PC-9 (cell line): Measurements from ENCODE around the gene DVL1. TPM values are rescaled to one million over a fixed set of nuclear protein-coding genes. Genes with fewer than 3 reads are reported as not detected.

Experiments
- Bru-seq: library from RNA; stranded (reverse); fragments of 400-500 nt; gene quantifications from one replicate; lab custom pipeline; 2021; lab: Mats Ljungman, UMichigan
- BruChase-seq, 2 experiments: library from RNA; stranded (reverse); fragments of 400-500 nt; gene quantifications; one replicate each; lab custom pipeline; 2021; lab: Mats Ljungman, UMichigan
- BruUV-seq: library from RNA; stranded (reverse); fragments of 400-500 nt; replicated peaks from 2 replicates; lab custom pipeline; 2021; lab: Mats Ljungman, UMichigan
- CTCF ChIA-PET: fragments of 300-600 bp; sonication (Branson Sonifier 250); formaldehyde crosslinking; loops from one replicate; lab custom pipeline; 2022; ENCODE audit warnings: antibody characterized with exemption; lab: Charles Lee
- POLR2A ChIA-PET: fragments of 300-600 bp; sonication (Branson Sonifier 250); formaldehyde crosslinking; loops from one replicate; lab custom pipeline; 2022; ENCODE audit warnings: antibody characterized with exemption; ENCODE audit not compliant: unreplicated experiment; lab: Charles Lee
- DNase-seq, 2 experiments: peaks; one replicate each; pipeline versions ENCODE4 v3.0.0 to v3.0.0-alpha.2; 2015 to 2022; ENCODE audit warnings: mixed read lengths in 1 of 2
- H2AFZ ChIP-seq: fragments of 200-600 bp; sonication (generic); 2 replicates; pipeline ENCODE4 v1.8.1; 2017; ENCODE audit warnings: antibody characterized with exemption
- H3F3A ChIP-seq: fragments of 200-600 bp; sonication (generic); 2 replicates; pipeline ENCODE4 v1.8.1; 2017; ENCODE audit warnings: antibody characterized with exemption, mild to moderate bottlenecking, low read depth; ENCODE audit not compliant: insufficient read depth
- H3K27ac ChIP-seq: fragments of 200-600 bp; sonication (generic); 2 replicates; pipeline ENCODE4 v1.6.1; 2016; ENCODE audit warnings: mixed run types
- H3K27me3 ChIP-seq: fragments of 200-600 bp; sonication (generic); 2 replicates; pipeline ENCODE4 v1.6.1; 2016; ENCODE audit warnings: low read depth, mixed run types; ENCODE audit not compliant: insufficient read depth
- H3K36me3 ChIP-seq: fragments of 200-600 bp; sonication (generic); 2 replicates; pipeline ENCODE4 v1.6.1; 2016; ENCODE audit warnings: low read depth, mixed run types
- H3K4me1 ChIP-seq: fragments of 200-600 bp; sonication (generic); replicated peaks from 2 replicates; pipeline ENCODE4 v1.6.1; 2016; ENCODE audit warnings: mixed run types; ENCODE audit not compliant: insufficient read depth
- H3K4me2 ChIP-seq: fragments of 200-600 bp; sonication (generic); 2 replicates; pipeline ENCODE4 v1.6.1; 2017; ENCODE audit warnings: mixed run types
- H3K4me3 ChIP-seq: fragments of 200-600 bp; sonication (generic); 2 replicates; pipeline ENCODE4 v1.6.1; 2016; ENCODE audit warnings: mixed run types
- H3K79me2 ChIP-seq: fragments of 200-600 bp; sonication (generic); 2 replicates; pipeline ENCODE4 v1.6.1; 2017; ENCODE audit warnings: low read depth, mixed run types
- H3K9me2 ChIP-seq: fragments of 200-600 bp; sonication (generic); 2 replicates; pipeline ENCODE4 v1.8.1; 2017; ENCODE audit warnings: mild to moderate bottlenecking; ENCODE audit not compliant: insufficient read depth
- H3K9me3 ChIP-seq: fragments of 200-600 bp; sonication (generic); 2 replicates; pipeline ENCODE4 v1.8.1; 2016; ENCODE audit warnings: low read depth; ENCODE audit not compliant: insufficient read depth
- H4K20me1 ChIP-seq: fragments of 200-600 bp; sonication (generic); 2 replicates; pipeline ENCODE4 v1.8.1; 2017; ENCODE audit not compliant: insufficient read depth
- EZH2 ChIP-seq: fragments of 200-600 bp; sonication (generic); IDR thresholded peaks from 2 replicates; pipeline ENCODE4 v1.8.0; 2017; ENCODE audit warnings: antibody characterized with exemption, low read depth
- intact Hi-C: fragments of 100-400 bp; cut with micrococcal nuclease; formaldehyde crosslinking; loops from one replicate; pipeline ENCODE4 v1.10.0; 2022; ENCODE audit not compliant: unreplicated experiment
- long read RNA-seq: library from polyadenylated mRNA; stranded (forward); transcript quantifications from one replicate; pipeline ENCODE4 v2.0.0, GENCODE V29; 2022
- total RNA-seq: library from RNA; stranded (reverse); gene quantifications from 2 replicates; pipeline ENCODE4 v1.2.3, GENCODE V29; 2021
- TF ChIP-seq, protein P1 (sequence below): fragments of 200-600 bp; sonication (generic); conservative IDR thresholded peaks from 2 replicates; pipeline ENCODE4 v1.6.1; 2017; ENCODE audit warnings: mixed run types, antibody characterized with exemption, mild to moderate bottlenecking, moderate library complexity

The DVL1 gene
- total RNA-seq (95.8 and 98.4 TPM in 2 replicates), Bru-seq, nascent RNA (percentile 50 among the genes with signal in this experiment), BruChase-seq, experiment 1, labeled RNA remaining after a 2-hour chase (percentile 65 among the genes with signal in this experiment), BruChase-seq, experiment 2, labeled RNA remaining after a 6-hour chase (percentile 88 among the genes with signal in this experiment)
- long read RNA-seq, transcript DVL1-201 (15 exons, 3,239 nt): major isoform, 19 of 63 reads
- long read RNA-seq, transcript DVL1-202 (15 exons, 2,926 nt): minor isoform, 14 of 63 reads
- long read RNA-seq, partial matches to known transcripts: 9 of 63 reads
- long read RNA-seq, other reads (novel, unspliced or antisense): 21 of 63 reads

DNA sequence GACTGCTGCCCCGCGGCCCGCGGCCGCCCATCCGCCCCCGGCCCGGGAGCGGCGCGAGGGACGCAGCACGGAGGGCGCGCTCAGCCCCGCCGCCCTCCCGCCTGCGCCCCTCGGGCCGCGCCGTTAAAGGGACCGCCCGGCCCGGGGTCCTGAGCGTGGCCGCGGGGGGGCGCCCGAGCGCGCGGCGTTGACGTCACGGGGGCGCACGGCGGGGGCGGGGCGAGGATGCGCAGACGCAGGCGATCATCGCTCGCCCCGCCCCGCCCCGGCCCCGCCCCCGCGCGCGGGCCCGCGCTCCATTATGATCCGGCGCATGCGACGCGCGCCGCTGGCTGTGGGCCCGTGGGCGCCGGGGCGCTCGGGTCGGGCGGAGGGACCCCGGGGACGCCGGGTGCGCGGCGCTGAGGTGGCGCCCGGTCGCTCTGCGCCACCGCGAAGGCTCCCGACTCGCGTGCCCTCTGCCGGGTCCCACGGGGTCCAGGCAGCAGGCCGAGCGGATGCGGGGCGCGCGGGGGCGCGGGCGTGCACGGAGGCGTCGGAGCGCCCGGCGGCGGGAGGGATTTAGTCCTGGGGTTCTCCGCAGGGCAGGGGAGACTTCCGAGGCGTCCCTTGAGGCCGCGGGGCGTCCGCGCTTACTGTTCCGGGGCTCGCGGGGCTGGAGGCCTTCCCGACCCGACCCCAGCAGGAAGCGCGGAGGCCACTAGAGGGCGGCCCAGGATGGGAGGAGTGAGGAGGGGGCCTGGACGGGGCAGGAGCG, at the start of gene DVL1:
Gene DVL1 (minus strand): TSS at position 163 of the 757 bp plus-strand sequence. CDS start 353 bp downstream, outside the sequence.
- Histone ChIP-seq H3F3A (peaks cover 62% of the 10 kb centered on the region), H3K9me2 (no peaks in the 10 kb centered on the region), H3K4me3 (peak within 1 kb of the TSS; percentile 85), H3K27ac (peak within 1 kb of the TSS; percentile 56), H3K27me3 (no peaks in the 10 kb centered on the region), H3K36me3 (no peaks in the 10 kb centered on the region), H3K4me2 (peak within 1 kb of the TSS; percentile 93), H4K20me1 (no peaks in the 10 kb centered on the region), H3K79me2 (peaks cover 46% of the 10 kb centered on the region), H3K9me3 (no peaks in the 10 kb centered on the region), H2AFZ (peak within 1 kb of the TSS; percentile 70), H3K4me1 (peaks cover 33% of the 10 kb centered on the region)
- intact Hi-C loops: loop anchor here (5.0 to 10.0 kb wide), 2 partner anchors 77 to 85 kb away; partner anchors contain the start of genes UBE2J2 and VWA1
- ChIA-PET POLR2A (no interaction called here), CTCF (no interaction called here)
- peak in 1 of 2 experiments; percentile 60 for DNase-seq
- no peak for TF ChIP-seq EZH2
- TF ChIP-seq, protein P1, sequence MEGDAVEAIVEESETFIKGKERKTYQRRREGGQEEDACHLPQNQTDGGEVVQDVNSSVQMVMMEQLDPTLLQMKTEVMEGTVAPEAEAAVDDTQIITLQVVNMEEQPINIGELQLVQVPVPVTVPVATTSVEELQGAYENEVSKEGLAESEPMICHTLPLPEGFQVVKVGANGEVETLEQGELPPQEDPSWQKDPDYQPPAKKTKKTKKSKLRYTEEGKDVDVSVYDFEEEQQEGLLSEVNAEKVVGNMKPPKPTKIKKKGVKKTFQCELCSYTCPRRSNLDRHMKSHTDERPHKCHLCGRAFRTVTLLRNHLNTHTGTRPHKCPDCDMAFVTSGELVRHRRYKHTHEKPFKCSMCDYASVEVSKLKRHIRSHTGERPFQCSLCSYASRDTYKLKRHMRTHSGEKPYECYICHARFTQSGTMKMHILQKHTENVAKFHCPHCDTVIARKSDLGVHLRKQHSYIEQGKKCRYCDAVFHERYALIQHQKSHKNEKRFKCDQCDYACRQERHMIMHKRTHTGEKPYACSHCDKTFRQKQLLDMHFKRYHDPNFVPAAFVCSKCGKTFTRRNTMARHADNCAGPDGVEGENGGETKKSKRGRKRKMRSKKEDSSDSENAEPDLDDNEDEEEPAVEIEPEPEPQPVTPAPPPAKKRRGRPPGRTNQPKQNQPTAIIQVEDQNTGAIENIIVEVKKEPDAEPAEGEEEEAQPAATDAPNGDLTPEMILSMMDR: peak; percentile 67
- BruUV-seq: no TSS peak

DNA sequence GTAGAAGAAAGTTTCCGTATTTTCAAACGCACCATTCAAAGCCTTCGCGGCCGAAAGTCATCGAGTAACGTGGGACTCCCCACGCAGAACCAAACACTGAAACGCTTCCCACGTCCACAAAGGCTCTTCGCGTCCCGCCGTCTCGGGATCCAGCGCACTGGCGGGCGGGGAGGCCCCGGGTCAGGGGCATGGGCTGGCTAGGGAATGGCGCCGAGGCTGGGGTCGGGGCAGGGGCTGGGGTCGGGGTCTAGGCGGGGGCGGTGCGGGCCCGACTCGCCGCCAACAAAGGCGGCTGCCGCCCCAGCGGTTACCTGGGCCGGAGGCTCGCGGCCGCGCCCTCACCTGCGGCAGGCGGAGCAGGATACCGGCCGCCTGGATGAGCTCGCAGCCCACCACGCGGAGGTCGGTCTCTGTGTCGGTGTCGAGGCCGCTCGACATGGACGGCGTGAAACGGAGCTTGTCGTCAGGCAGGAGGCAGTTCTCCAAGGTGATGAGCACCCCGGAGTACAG, 49.5 kb upstream of the DVL1 start:
- BruUV-seq: no TSS peak
- Histone ChIP-seq H3F3A (peaks cover 50% of the 10 kb centered on the region), H3K9me3 (no peaks in the 10 kb centered on the region), H3K4me3 (peak overlapping the region; percentile 80), H4K20me1 (peaks cover 12% of the 10 kb centered on the region), H3K27ac (peak overlapping the region; percentile 36; the same call in 1 of the 2 replicates), H3K9me2 (no peaks in the 10 kb centered on the region), H3K27me3 (no peaks in the 10 kb centered on the region), H2AFZ (peak overlapping the region; percentile 87), H3K79me2 (peaks cover 67% of the 10 kb centered on the region), H3K36me3 (peaks cover 29% of the 10 kb centered on the region), H3K4me1 (peaks cover 25% of the 10 kb centered on the region), H3K4me2 (peak overlapping the region; percentile 94)
- no peak for DNase-seq
- intact Hi-C loops: loop anchor here (2.0 kb wide), 1 partner anchor 72 kb away; the partner anchor contains the start of gene ATAD3B
- POLR2A ChIA-PET: interaction anchor here (0.7 to 1.0 kb wide), 3 partner anchors 24 to 326 kb away, joined by 4 to 5 read pairs (median 4); partner anchors contain the start of genes AURKAIP1 and CDK11A
- CTCF ChIA-PET: interaction anchor here (0.7 to 0.8 kb wide), 2 partner anchors 23 to 33 kb away, joined by 3 read pairs; no protein-coding TSS in a partner anchor
- TF ChIP-seq, protein P1: no peak
- no peak for TF ChIP-seq EZH2
